BLaER1 (cell line): ENCODE results near the gene TLCD3A.

Experiments used
- H3K27ac ChIP-seq: shearing (Covaris generic); formaldehyde crosslinking; 2 replicates; pipeline ENCODE4 v1.8.1; 2022
- H3K27me3 ChIP-seq: shearing (Covaris generic); formaldehyde crosslinking; 2 replicates; pipeline ENCODE4 v1.8.1; 2022
- H3K36me3 ChIP-seq: shearing (Covaris generic); formaldehyde crosslinking; 2 replicates; pipeline ENCODE4 v1.8.1; 2022
- H3K4me1 ChIP-seq: shearing (Covaris generic); formaldehyde crosslinking; 2 replicates; pipeline ENCODE4 v1.8.1; 2022
- H3K4me2 ChIP-seq: shearing (Covaris generic); formaldehyde crosslinking; 2 replicates; pipeline ENCODE4 v1.8.1; 2022
- H3K4me3 ChIP-seq: shearing (Covaris generic); formaldehyde crosslinking; 2 replicates; pipeline ENCODE4 v1.8.1; 2022
- H3K9ac ChIP-seq: shearing (Covaris generic); formaldehyde crosslinking; 2 replicates; pipeline ENCODE4 v1.8.1; 2022
- H3K9me3 ChIP-seq: shearing (Covaris generic); formaldehyde crosslinking; 2 replicates; pipeline ENCODE4 v1.8.1; 2022
- H4K20me1 ChIP-seq: shearing (Covaris generic); formaldehyde crosslinking; 2 replicates; pipeline ENCODE4 v1.8.1; 2022
- Cebpa-rat ChIP-seq: shearing (Covaris generic); IDR thresholded peaks from 2 replicates; pipeline ENCODE4 v1.8.1; 2022

The TLCD3A gene

GRCh38 chr17:705011-705410 is 27.4 kb upstream of the TLCD3A start:
- no peak overlapping the region for H3K27ac ChIP-seq
- H3K4me1 ChIP-seq = no peaks in the 10 kb centered on the region
- no peaks in the 10 kb centered on the region for H3K9me3 ChIP-seq
- peaks cover 73% of the 10 kb centered on the region for H4K20me1 ChIP-seq
- no peak overlapping the region for H3K9ac ChIP-seq
- no peak overlapping the region for H3K4me3 ChIP-seq
- H3K36me3 ChIP-seq = peaks cover 69% of the 10 kb centered on the region
- TF ChIP-seq Cebpa-rat = no peak
- no peak overlapping the region for H3K4me2 ChIP-seq
- H3K27me3 ChIP-seq = no peaks in the 10 kb centered on the region

GRCh38 chr17:705863-706262 is 26.5 kb upstream of the TLCD3A start:
- no peaks in the 10 kb centered on the region for H3K27me3 ChIP-seq
- H3K4me3 ChIP-seq = no peak overlapping the region
- no peak overlapping the region for H3K27ac ChIP-seq
- no peak for TF ChIP-seq Cebpa-rat
- H3K9me3 ChIP-seq = no peaks in the 10 kb centered on the region
- no peak overlapping the region for H3K4me2 ChIP-seq
- H3K9ac ChIP-seq = no peak overlapping the region
- peaks cover 72% of the 10 kb centered on the region for H3K36me3 ChIP-seq
- peaks cover 72% of the 10 kb centered on the region for H4K20me1 ChIP-seq
- no peaks in the 10 kb centered on the region for H3K4me1 ChIP-seq

- no peak overlapping the region for H3K9ac ChIP-seq
- H4K20me1 ChIP-seq = peaks cover 76% of the 10 kb centered on the region
- no peaks in the 10 kb centered on the region for H3K9me3 ChIP-seq
- H3K27ac ChIP-seq = no peak overlapping the region
- H3K27me3 ChIP-seq = no peaks in the 10 kb centered on the region
- TF ChIP-seq Cebpa-rat = no peak
- H3K4me1 ChIP-seq = peaks cover 7% of the 10 kb centered on the region
- H3K4me2 ChIP-seq = no peak overlapping the region
- H3K4me3 ChIP-seq = no peak overlapping the region
- H3K36me3 ChIP-seq = peaks cover 64% of the 10 kb centered on the region
Observed at GRCh38 chr17:708132-708531, 24.3 kb upstream of the TLCD3A start.

- H3K4me1 ChIP-seq = peaks cover 26% of the 10 kb centered on the region
- H3K27me3 ChIP-seq = peaks cover 4% of the 10 kb centered on the region; the same call in 1 of the 2 replicates
- H4K20me1 ChIP-seq = peaks cover 12% of the 10 kb centered on the region
- no peak for TF ChIP-seq Cebpa-rat
- no peaks in the 10 kb centered on the region for H3K9me3 ChIP-seq
- H3K4me2 ChIP-seq = no peak overlapping the region
- H3K4me3 ChIP-seq = no peak overlapping the region
- no peak overlapping the region for H3K9ac ChIP-seq
- no peaks in the 10 kb centered on the region; the same call in 1 of the 2 replicates for H3K36me3 ChIP-seq
- no peak overlapping the region for H3K27ac ChIP-seq
Observed at GRCh38 chr17:718075-718474, 14.3 kb upstream of the TLCD3A start.

- H3K4me2 ChIP-seq = no peak overlapping the region
- H3K9ac ChIP-seq = no peak overlapping the region
- H3K9me3 ChIP-seq = no peaks in the 10 kb centered on the region
- H4K20me1 ChIP-seq = no peaks in the 10 kb centered on the region
- no peak overlapping the region for H3K4me3 ChIP-seq
- H3K36me3 ChIP-seq = no peaks in the 10 kb centered on the region; the same call in 1 of the 2 replicates
- no peak for TF ChIP-seq Cebpa-rat
- H3K27me3 ChIP-seq = no peaks in the 10 kb centered on the region
- peaks cover 6% of the 10 kb centered on the region for H3K4me1 ChIP-seq
- no peak overlapping the region for H3K27ac ChIP-seq
Observed at GRCh38 chr17:720706-721539, 11.5 kb upstream of the TLCD3A start.

- no peak overlapping the region for H3K4me2 ChIP-seq
Observed at GRCh38 chr17:721540-721937, 10.9 kb upstream of the TLCD3A start.

GRCh38 chr17:725084-725483 is 7.3 kb upstream of the TLCD3A start:
- Histone ChIP-seq H3K4me2 (no peak overlapping the region), H3K9me3 (no peaks in the 10 kb centered on the region), H3K27me3 (no peaks in the 10 kb centered on the region), H4K20me1 (no peaks in the 10 kb centered on the region), H3K36me3 (no peaks in the 10 kb centered on the region), H3K9ac (no peak overlapping the region), H3K27ac (no peak overlapping the region), H3K4me1 (no peaks in the 10 kb centered on the region), H3K4me3 (no peak overlapping the region)
- no peak for TF ChIP-seq Cebpa-rat

More at GRCh38 chr17:721540-721937, 10.9 kb upstream of the TLCD3A start:
- Histone ChIP-seq H3K4me3 (no peak overlapping the region), H3K27me3 (no peaks in the 10 kb centered on the region), H3K27ac (no peak overlapping the region), H4K20me1 (no peaks in the 10 kb centered on the region), H3K4me1 (no peaks in the 10 kb centered on the region), H3K9ac (no peak overlapping the region), H3K9me3 (no peaks in the 10 kb centered on the region), H3K36me3 (no peaks in the 10 kb centered on the region; the same call in 1 of the 2 replicates)
- no peak for TF ChIP-seq Cebpa-rat

- no peaks in the 10 kb centered on the region for H3K36me3 ChIP-seq
- H4K20me1 ChIP-seq = no peaks in the 10 kb centered on the region
- no peaks in the 10 kb centered on the region for H3K27me3 ChIP-seq
- H3K9me3 ChIP-seq = no peaks in the 10 kb centered on the region
- no peaks in the 10 kb centered on the region for H3K4me1 ChIP-seq
- no peak overlapping the region for H3K9ac ChIP-seq
- no peak overlapping the region for H3K4me2 ChIP-seq
- H3K27ac ChIP-seq = no peak overlapping the region
- TF ChIP-seq Cebpa-rat = no peak
- no peak overlapping the region for H3K4me3 ChIP-seq
Observed at GRCh38 chr17:725746-726145, 6.7 kb upstream of the TLCD3A start.

GRCh38 chr17:726271-726919 is 6.0 kb upstream of the TLCD3A start:
- no peak overlapping the region for H3K4me2 ChIP-seq

GRCh38 chr17:728911-729310 is 3.5 kb upstream of the TLCD3A start:
- no peaks in the 10 kb centered on the region for H3K27me3 ChIP-seq
- H3K9ac ChIP-seq = no peak overlapping the region
- no peak overlapping the region for H3K27ac ChIP-seq
- no peak overlapping the region for H3K4me3 ChIP-seq
- no peaks in the 10 kb centered on the region for H3K9me3 ChIP-seq
- no peak overlapping the region for H3K4me2 ChIP-seq
- H3K4me1 ChIP-seq = peaks cover 20% of the 10 kb centered on the region
- no peaks in the 10 kb centered on the region for H3K36me3 ChIP-seq
- TF ChIP-seq Cebpa-rat = no peak
- peaks cover 6% of the 10 kb centered on the region; the same call in 1 of the 2 replicates for H4K20me1 ChIP-seq

More at GRCh38 chr17:726271-726919, 6.0 kb upstream of the TLCD3A start:
- H4K20me1 ChIP-seq = no peaks in the 10 kb centered on the region
- no peaks in the 10 kb centered on the region for H3K36me3 ChIP-seq
- H3K27me3 ChIP-seq = no peaks in the 10 kb centered on the region
- H3K4me1 ChIP-seq = peaks cover 6% of the 10 kb centered on the region
- no peak overlapping the region for H3K27ac ChIP-seq
- H3K9me3 ChIP-seq = no peaks in the 10 kb centered on the region
- no peak for TF ChIP-seq Cebpa-rat
- H3K9ac ChIP-seq = no peak overlapping the region
- H3K4me3 ChIP-seq = no peak overlapping the region
